ENCODE measurements around the gene C2CD2L. TPM values are rescaled to one million over a fixed set of nuclear protein-coding genes. Genes with fewer than 3 reads are reported as not detected.

C2CD2L gene
- total RNA-seq, 1 experiment from 2014 or later = 14.7 TPM

DNA sequence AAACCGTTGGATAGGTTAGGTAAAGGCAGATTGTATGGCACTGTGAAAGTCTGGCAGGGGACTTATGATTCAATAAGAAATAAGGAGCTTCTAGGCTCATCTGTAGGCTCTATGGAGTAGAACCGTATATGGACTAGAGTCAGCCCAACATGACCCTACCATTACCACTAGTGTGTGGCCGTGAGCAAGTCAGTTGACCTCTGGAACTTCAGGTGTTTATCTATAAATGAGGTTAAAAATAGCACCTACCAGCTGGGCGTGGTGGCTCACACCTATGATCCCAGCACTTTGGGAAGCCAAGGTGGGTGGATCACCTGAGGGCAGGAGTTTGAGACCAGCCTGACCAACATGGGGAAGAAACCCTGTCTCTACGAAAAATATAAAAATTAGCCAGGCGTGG is 18.7 kb downstream of the C2CD2L start:
- BruUV-seq (replicated peaks) = no TSS peak
- peaks cover 66% of the 10 kb centered on the region for H3K36me3 Mint-ChIP-seq (ENCODE audit: insufficient read depth, unreplicated experiment)

DNA sequence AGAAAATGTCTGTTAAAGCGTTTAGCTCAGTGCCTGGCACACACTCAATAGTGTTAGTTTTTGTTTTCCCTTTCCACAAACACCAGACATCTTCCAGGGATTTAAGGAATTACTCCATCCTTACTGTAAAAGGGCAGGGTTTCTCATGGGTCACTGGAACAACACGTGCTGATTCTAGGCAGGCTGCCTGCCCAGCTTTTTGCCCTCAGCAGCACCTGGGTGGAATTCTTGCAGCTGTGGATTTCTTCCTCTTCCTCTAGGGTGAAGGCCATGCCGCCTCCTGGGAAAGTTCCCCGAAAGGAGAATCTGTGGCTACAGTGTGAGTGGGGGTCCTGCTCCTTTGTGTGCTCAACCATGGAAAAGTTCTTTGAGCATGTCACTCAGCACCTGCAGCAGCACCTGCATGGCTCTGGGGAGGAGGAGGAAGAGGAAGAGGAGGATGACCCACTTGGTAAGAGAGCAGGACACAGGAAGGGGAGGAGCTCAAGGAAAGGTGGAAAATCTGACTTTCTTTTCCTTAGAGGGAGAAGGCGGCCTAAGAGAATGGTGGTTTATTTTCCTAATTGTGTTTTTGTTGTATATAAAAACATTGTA is 19.6 kb downstream of the C2CD2L start:
- peaks cover 14% of the 10 kb centered on the region for H3K4me1 ChIP-seq
- H3K9me3 ChIP-seq = no peaks in the 10 kb centered on the region
- ChIA-PET POLR2A (interaction anchor here (1.0 kb wide), 1 partner anchor 25 kb away, joined by 5 read pairs; the partner anchor contains the start of gene DPAGT1), CTCF (interaction anchor here (1.2 kb wide), 1 partner anchor 25 kb away, joined by 4 read pairs; no protein-coding TSS in a partner anchor)
- H3K9me3 Mint-ChIP-seq (ENCODE audit: unreplicated experiment) = no peaks in the 10 kb centered on the region
- intact Hi-C loops (cut with micrococcal nuclease; ENCODE audit: unreplicated experiment) = no loop called here
- DNase-seq = no peak
- H3K36me3 ChIP-seq (ENCODE audit: control insufficient read depth, insufficient read depth, low read length) = peaks cover 13% of the 10 kb centered on the region
- H3K27me3 ChIP-seq (replicated peaks; ENCODE audit: control insufficient read depth, insufficient read depth, low read length) = no peaks in the 10 kb centered on the region
- TF ChIP-seq, protein P1, sequence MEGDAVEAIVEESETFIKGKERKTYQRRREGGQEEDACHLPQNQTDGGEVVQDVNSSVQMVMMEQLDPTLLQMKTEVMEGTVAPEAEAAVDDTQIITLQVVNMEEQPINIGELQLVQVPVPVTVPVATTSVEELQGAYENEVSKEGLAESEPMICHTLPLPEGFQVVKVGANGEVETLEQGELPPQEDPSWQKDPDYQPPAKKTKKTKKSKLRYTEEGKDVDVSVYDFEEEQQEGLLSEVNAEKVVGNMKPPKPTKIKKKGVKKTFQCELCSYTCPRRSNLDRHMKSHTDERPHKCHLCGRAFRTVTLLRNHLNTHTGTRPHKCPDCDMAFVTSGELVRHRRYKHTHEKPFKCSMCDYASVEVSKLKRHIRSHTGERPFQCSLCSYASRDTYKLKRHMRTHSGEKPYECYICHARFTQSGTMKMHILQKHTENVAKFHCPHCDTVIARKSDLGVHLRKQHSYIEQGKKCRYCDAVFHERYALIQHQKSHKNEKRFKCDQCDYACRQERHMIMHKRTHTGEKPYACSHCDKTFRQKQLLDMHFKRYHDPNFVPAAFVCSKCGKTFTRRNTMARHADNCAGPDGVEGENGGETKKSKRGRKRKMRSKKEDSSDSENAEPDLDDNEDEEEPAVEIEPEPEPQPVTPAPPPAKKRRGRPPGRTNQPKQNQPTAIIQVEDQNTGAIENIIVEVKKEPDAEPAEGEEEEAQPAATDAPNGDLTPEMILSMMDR (IDR thresholded peaks at IDR 0.05; ENCODE audit: insufficient read depth in 1 of 2, low read depth in 1 of 2, low read length in 1 of 2, severe bottlenecking in 1 of 2, unreplicated experiment in 1 of 2) = no peak
- no peak overlapping the region for H3K4me3 ChIP-seq (ENCODE audit: low read depth, low read length)
- no peaks in the 10 kb centered on the region for H3K27me3 Mint-ChIP-seq (ENCODE audit: insufficient read depth, unreplicated experiment)
- peaks cover 15% of the 10 kb centered on the region for H3K4me1 Mint-ChIP-seq (ENCODE audit: low read depth, unreplicated experiment)
- H3K36me3 Mint-ChIP-seq (ENCODE audit: insufficient read depth, unreplicated experiment) = peaks cover 64% of the 10 kb centered on the region
- no peak overlapping the region for H3K4me3 Mint-ChIP-seq (ENCODE audit: unreplicated experiment)
- BruUV-seq (replicated peaks) = no TSS peak
- no peak overlapping the region for H3K27ac Mint-ChIP-seq (ENCODE audit: unreplicated experiment)

More for the DNA sequence above, 18.7 kb downstream of the C2CD2L start:
- peaks cover 16% of the 10 kb centered on the region for H3K4me1 Mint-ChIP-seq (ENCODE audit: low read depth, unreplicated experiment)
- no peaks in the 10 kb centered on the region for H3K27me3 ChIP-seq (replicated peaks; ENCODE audit: control insufficient read depth, insufficient read depth, low read length)
- intact Hi-C loops (cut with micrococcal nuclease; ENCODE audit: unreplicated experiment) = no loop called here
- H3K27me3 Mint-ChIP-seq (ENCODE audit: insufficient read depth, unreplicated experiment) = no peaks in the 10 kb centered on the region
- no peak for DNase-seq
- ChIA-PET POLR2A (interaction anchor here (0.6 to 1.0 kb wide), 2 partner anchors 24 to 86 kb away, joined by 5 to 6 read pairs; partner anchors contain the start of gene DPAGT1), CTCF (interaction anchor here (0.6 to 1.6 kb wide), 3 partner anchors 24 to 505 kb away, joined by 3 to 4 read pairs (median 3); no protein-coding TSS in a partner anchor)
- H3K4me1 ChIP-seq = peaks cover 14% of the 10 kb centered on the region
- no peaks in the 10 kb centered on the region for H3K9me3 Mint-ChIP-seq (ENCODE audit: unreplicated experiment)
- H3K9me3 ChIP-seq = no peaks in the 10 kb centered on the region
- H3K4me3 Mint-ChIP-seq (ENCODE audit: unreplicated experiment) = no peak overlapping the region
- no peak overlapping the region for H3K27ac Mint-ChIP-seq (ENCODE audit: unreplicated experiment)
- no peak overlapping the region for H3K4me3 ChIP-seq (ENCODE audit: low read depth, low read length)
- TF ChIP-seq, protein P1 (IDR thresholded peaks at IDR 0.05; ENCODE audit: insufficient read depth in 1 of 2, low read depth in 1 of 2, low read length in 1 of 2, severe bottlenecking in 1 of 2, unreplicated experiment in 1 of 2) = no peak
- H3K36me3 ChIP-seq (ENCODE audit: control insufficient read depth, insufficient read depth, low read length) = peaks cover 10% of the 10 kb centered on the region

- POLR2A ChIA-PET = no interaction called here
- CTCF ChIA-PET = no interaction called here
These were observed 23.5 kb downstream of the C2CD2L start for GRCh38 chr11:119130662-119131061.

More at GRCh38 chr11:119130662-119131061, 23.5 kb downstream of the C2CD2L start:
- no TSS peak for BruUV-seq (replicated peaks)
- Histone ChIP-seq H3K36me3 (ENCODE audit: control insufficient read depth, insufficient read depth, low read length) (peaks cover 14% of the 10 kb centered on the region), H3K4me3 (ENCODE audit: low read depth, low read length) (no peak overlapping the region), H3K4me1 (peaks cover 3% of the 10 kb centered on the region), H3K9me3 (no peaks in the 10 kb centered on the region), H3K27me3 (replicated peaks; ENCODE audit: control insufficient read depth, insufficient read depth, low read length) (no peaks in the 10 kb centered on the region)
- no peaks in the 10 kb centered on the region for H3K9me3 Mint-ChIP-seq (ENCODE audit: unreplicated experiment)
- peaks cover 60% of the 10 kb centered on the region for H3K36me3 Mint-ChIP-seq (ENCODE audit: insufficient read depth, unreplicated experiment)
- H3K27me3 Mint-ChIP-seq (ENCODE audit: insufficient read depth, unreplicated experiment) = no peaks in the 10 kb centered on the region
- H3K27ac Mint-ChIP-seq (ENCODE audit: unreplicated experiment) = no peak overlapping the region
- no peak for DNase-seq
- H3K4me1 Mint-ChIP-seq (ENCODE audit: low read depth, unreplicated experiment) = peaks cover 7% of the 10 kb centered on the region
- TF ChIP-seq, protein P1 (IDR thresholded peaks at IDR 0.05; ENCODE audit: insufficient read depth in 1 of 2, low read depth in 1 of 2, low read length in 1 of 2, severe bottlenecking in 1 of 2, unreplicated experiment in 1 of 2) = no peak
- intact Hi-C loops (cut with micrococcal nuclease; ENCODE audit: unreplicated experiment) = no loop called here
- H3K4me3 Mint-ChIP-seq (ENCODE audit: unreplicated experiment) = no peak overlapping the region
